ENCODE results near the gene TMED6. TPM values are rescaled to one million over a fixed set of nuclear protein-coding genes. Genes with fewer than 3 reads are reported as not detected.
"Not testable (repeated sequence)": the region's sequence is repeated elsewhere in the genome, so short reads cannot be mapped to it uniquely, and the experiment has no call there.

The TMED6 gene
- total RNA-seq: not detected

DNA sequence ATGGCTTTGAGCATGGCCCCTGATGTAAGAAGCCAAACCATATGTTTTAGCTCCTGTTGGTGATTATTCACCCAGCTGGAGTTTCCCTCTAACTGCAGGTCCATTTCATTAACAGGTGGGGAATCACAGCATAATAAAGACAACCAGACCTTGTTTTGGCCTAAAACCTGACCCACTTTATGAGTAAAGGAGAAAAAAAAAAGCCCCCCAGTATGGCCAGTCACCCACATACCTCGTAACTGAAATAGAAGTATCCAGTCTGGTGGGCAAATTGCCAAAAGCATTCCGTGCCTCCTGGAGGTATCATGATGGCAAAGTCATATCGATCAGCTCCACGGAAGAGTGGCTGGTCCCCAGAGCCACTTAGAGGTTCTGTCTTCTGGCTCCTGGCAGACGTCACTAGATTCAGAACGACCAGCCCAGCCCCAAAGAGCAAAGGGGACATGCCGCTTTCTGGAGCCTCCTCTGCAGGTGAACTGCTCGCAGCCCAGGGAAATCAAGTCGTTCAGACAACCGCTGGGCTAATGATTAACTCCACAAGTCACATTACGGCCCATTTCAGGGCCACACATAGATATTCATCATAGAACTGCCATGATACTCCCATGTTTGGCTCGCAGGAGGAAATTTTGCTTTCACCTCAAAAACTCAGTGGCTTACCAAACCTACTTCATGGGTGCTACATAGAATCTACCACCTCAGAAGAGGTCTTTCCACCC, at the start of gene TMED6:
TMED6 (minus strand) TSS at position 478 of the 719 bp plus-strand sequence; CDS start at position 445, 33 bp downstream.
- no peak for DNase-seq

DNA sequence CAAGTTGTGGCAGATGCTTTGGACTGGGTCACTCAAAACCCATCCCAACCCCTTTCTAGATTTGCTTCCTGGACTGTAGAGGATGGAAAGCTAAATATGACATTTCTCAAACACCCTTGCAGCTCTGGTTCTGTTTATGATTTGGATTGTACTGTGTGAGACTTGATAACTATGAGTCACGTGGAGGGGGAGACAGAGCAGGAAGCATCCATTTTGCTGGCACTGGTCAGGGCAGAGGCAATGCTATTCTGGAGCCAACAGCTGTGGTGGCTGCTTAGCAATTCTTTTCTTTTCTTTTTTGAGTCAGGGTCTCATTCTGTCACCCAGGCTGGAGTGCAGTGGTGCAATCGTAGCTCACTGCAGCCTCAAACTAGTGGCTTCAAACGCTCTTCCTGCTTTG, 47.8 kb upstream of the TMED6 start:
- DNase-seq: no peak

DNA sequence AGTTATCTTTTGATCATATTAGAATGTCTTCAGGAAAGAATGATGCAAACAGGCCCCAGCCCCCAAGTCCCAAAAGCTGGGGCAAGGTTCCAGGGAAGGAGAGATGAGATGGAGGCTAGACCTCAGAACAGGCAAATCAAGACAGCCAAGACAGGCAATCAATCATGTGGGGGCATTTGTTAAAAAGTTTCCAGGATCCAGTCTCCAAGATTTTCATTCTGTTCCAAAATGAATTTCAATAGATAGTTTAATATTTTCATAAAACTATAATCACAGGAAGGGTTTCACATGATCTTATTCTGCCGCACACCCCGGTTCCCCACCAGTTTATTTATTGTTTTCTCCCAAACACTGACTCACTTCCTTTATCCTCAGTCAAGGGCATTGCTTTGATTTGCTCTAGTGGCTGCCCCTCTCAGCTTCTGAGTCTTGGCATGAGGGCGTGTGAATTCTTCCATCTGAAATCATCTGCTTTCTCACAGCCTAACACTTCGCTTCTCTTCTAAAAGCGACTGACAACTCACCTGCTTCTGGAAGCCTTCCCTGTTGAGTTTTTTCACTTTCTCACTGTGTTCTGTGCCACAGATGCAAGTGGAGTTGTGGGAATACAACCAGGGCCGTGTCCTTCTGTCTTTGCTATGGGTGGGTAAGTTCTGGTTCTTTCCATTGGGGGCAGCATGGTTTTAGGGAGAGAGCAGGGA, 46.4 kb upstream of the TMED6 start:
- DNase-seq: peak; percentile 42

DNA sequence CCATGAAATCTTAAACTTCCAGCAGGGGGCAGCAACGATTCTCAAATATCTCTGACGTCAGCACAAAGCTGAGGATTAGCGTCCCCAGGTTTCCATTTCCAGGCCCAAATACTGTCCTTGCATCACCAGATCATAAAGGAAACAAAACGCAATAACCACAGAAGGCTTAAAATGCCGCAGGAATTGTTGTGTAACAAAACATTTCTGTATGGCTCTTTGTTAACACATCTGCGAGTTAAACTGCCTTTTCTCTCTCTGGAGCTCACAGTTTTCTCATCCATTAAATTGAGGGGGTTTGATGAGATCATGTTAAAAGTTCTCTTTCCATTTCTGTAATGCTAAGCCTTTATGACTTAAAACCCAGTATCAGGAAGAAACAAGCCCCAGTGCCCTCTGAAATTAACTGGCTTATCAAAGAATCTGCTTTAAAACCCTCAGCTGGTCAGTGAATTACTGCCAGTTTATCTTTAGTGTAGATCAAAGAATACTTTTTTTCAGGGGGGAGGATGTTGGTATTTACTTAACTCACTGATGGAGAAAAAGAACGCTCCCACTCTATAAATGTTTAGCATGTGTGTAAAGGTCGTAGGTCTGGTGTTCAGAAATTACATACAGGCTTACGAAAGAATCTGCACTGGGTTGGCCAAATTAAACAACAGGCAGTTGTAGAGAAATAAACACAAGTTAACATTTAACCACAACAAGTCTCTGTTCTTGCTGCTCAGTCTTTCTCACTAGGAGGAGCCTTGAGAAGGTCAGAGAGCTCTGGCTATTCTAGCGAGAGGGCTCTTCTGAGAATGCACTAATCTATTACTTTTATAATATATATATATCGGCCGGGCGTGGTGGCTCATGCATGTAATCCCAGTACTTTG, 44.8 kb upstream of the TMED6 start:
- peak; percentile 91 for DNase-seq

DNA sequence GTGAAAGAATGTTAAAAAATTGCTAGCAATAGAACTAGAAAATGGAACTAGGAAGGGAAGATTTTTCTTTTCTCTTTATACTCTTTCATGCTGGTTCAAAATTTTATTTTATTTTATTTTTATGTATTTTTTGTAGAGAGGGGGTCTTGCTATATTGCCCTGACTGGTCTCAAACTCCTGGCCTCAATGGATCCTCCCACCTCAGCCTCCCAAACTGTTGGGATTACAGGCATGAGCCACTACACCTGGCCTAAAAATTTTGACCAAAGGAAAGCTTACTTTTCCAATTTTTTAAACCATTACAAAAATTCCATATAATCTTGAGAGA, 44.2 kb upstream of the TMED6 start:
- DNase-seq: no peak

DNA sequence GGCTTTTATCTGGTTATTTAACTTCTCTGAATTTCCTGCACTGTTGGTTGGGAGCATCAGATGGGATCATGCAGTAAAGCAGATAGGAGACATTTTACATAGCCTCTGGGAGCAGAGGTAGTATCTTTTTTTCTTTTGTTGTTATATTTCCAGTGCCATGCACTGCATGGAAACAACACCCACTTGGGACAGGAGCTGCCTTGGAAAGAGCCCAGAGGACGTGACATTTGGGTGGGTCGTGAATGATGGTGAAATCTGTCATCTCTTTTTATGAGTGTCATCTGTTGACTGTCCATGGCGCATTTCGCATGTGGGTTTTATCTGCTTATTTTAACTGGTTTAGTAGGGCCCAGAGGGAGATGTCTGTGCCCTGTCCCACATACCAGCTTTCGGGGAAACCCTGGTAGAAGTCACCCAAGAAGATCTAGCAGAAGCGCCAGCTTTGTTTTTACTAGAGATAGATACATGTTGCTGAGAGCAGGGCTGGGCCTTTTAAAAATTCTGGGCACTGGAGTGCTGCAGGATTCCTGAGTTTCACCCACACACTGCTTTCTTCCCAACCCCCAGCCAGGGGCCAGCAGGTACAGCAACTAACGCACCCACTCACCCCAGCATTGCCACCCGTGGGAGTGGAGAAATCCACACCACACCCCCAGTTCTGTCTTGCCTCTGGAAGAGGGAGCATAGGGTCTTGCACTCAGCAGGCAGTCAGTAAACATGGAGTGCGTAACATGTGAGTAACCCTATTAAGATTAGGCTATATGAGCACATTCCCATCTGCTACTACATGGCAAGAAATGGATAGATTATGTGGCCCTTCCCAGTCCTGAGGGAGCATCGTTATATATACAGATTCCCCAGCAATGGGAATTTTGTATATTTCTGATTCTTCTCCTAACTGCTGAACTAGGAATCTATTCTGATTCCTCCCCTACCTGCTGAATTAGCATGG, 42.6 kb upstream of the TMED6 start:
- DNase-seq: no peak

DNA sequence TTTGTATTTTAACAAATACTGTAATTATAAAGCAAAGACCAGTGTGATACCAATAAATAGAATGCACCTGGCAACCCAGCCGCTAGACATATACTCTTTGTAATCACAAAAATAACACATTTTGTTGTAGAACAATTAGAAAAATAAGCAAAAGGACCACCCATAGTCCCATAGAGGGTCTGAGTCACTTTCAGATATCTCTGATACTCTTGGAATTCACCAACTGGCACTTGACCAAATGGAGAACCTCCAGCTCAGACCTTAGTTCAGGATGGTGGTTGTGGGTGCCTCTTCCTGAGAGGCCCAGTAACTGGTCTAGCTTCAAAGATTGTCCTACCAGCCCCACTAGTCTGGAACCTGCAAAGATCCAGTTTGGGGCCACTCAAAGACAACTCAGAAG, 35.0 kb upstream of the TMED6 start:
- DNase-seq: no peak

DNA sequence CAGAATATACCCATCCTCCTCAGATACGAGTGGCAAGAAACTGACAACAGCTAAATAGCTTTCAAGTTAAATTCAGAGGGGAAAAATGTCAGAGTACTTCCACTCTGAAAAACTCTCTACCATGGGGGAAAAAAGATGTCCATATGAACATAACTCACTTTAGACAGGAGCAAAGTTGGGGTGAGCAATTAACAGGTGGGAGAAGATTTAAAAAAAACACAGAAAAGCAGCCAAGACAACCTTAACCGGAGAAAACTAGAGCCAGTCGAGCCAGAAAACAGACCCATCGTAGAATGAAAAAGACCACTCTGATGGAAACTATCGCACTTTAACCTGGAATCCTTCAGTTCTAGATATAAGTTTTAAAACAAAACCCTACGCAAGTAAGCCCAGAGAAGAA, 33.4 kb upstream of the TMED6 start:
- DNase-seq: no peak

DNA sequence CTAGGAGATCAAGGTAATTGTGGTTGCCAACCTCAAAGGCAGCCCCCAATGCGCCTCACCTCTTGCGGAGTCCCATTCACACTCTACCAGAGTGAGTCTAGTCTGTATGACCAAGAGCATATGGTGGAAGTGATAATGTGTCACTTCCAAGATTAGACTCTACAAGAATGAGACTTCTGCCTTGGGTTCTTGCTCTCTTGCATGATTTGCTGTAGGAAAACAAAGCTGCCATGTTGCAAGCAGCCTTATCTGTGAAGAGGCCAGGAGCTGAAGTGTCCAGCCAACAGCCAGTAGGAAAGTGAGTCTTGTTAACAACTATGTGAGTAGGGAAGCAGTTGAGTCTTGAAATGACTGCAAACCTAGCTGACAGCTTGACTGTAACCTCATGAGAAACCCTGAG, 30.8 kb upstream of the TMED6 start:
- DNase-seq: no peak

DNA sequence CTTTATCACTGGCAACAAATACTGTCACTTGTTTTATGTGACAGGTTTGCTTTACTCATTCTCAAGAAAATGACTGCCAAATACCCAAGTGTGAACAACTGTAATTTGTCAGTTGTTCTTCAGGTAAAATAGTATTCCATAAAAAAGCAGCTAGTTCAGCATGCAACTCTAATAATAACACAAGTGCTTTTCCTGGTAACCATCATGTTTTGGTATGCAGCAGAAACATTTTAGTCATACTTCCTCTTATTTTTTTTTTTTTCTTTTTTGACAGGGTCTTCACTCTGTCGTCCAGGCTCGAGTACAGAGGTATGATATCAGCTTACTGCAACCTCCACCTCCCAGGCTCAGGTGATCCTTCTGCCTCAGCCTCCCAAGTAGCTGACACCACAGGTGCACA, 29.6 kb upstream of the TMED6 start:
- no peak for DNase-seq

DNA sequence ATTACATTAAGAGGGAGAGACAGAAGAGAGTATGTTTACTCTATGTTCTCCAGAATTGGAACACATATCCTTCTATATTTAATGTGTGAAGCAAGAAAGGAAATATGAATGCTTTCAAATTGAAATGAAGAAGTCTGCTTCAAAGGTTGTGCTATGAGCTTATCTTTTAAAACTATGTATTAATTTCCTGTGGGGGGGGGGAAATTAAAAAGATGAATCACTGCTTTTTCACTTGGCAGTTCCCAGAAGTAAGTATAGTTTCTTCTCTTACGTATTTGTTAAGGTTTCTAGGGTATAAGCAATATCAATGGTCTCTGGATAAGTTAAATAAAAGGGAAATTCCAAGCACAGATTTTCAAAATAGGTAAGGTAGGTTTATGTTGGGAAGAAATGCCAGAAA, 27.2 kb upstream of the TMED6 start:
- DNase-seq: no peak

DNA sequence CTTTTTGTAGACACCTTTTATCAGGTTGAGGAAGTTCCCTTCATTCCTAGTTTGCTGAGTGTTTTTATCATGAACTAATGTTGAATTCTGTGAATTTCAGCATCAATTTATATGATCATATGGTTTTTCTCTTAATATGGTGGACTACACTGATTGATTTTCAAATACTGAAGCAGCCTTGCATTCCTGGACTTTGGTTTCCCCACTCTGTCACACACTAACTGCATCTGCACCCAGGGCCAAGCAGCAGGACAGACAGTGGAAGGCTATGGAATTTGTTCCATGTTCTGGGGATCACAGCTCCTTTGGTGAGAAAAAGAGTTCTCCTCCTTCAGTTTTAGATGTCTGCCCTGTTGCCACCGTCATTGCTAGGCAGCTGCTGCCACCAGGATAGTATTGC, 26.4 kb upstream of the TMED6 start:
- DNase-seq: no peak

DNA sequence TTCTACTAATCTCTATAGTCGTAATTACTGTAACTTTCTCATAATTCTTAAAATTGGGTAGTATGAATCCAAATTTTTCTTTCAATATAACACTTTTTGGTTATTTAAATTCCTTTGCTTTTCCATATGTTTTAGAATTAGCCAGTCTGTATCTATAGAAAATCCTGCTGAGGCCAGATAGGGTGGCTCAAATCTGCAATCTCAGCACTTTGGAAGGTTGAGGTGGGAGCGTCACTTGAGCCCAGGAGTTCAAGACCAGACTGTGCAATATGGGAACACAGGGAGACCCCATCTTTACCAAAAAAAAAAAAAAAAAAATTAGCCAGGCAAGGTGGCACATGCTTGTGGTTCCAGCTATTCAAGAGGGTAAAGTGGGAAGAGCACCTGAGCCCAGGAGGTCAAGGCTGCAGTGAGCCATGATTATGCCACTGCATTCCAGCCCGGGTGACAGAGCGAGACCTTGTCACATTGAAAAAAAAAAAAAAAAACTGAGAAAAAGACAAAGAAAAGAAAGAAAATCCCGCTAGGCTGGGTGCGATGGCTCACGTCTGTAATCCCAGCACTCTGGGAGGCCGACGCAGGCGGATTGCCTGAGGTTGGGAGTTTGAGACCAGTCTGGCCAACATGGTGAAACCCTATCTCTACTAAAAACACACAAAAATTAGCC, 24.9 kb upstream of the TMED6 start:
- DNase-seq: no peak

DNA sequence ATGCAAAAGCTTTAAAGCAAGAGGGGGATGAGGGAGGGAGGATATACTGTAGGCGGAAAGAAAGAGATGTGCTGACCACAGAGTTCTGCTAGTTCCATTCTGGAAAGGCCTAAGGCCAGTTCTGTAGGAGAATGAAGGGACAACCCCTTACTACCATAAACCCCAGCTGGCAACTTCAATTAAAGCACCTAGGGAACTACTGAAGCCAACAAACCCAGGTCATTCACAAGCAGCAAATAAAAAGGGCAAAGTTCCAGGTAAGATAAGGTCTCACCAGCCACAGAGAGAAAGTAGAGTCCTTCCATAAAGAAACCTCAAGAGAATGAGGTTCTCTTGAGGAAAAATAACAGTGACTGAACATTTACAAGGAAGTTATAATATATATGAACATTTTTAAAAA, 21.4 kb upstream of the TMED6 start:
- DNase-seq: no peak

DNA sequence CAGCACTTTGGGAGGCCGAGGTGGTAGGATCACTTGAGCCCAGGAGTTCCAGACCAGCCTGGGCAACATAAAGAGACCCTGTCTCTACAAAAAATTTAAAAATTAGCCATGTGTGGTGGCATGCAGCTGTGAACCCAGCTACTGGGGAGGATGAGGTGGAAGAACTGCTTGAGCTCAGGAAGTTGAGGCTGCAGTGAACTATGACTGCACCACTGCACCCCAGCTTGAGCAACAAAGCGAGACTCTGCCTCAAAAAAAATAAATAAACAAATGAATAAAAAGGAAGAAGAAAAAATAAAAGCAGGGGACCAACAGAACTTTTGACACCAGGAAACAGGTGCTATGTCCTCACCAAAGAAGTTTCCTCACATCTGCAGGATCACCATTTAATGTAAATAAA, 20.0 kb upstream of the TMED6 start:
- no peak for DNase-seq

DNA sequence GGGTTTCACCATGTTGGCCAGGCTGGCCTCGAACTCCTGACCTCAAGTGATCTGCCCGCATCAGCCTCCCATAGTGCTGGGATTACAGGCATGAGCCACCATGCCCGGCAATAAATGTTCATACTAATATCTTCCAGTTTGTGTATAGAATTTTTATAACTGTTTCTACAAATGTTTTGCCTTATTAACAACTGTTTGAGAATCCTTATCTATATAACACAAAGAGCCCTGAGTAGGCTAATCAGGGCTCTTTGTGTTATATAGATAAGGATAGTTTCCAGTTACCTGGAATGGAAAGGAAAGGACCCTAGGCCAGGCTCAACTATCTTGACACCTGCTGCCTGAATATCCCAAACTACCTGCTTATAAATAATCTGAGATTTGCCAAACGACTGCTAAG, 17.3 kb upstream of the TMED6 start:
- no peak for DNase-seq

DNA sequence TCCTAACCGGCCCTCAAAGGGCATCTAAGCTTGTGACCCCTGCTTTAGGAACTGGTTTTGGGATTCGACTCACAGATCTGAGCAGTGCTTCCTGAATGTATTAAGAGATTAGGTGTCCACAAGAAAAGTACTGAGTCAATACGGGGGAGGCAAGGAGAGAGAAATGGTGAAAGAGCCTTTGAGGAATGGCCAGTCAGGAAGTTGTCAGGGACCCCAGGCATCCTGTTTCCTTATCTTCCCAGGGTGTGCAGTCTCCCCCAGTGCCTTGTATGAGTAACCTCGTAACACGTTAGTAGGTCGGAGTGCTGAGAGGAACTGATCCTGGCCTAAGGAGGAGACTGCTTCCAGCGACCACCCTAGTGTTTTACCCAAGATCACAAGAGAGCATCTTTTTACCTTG, 16.4 kb upstream of the TMED6 start:
- DNase-seq: no peak

DNA sequence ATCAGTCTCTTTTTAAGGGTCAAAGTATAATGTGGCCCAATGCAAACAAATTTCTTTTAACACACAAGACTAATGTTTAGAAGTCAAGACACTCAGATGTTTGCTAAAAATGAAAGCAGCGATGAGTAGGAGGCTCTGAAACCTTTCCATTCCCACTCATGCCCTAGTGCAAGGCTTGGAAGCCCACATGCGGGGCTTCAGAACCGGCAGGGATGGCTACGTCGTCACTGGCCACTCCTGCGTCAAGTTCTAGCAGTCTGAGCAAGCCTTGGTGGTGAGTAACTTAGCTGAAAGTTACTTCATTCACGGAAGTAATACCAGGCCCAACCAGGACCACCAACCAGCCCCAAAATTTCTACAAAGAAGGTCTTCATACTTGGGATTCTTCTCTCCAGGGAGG, 14.8 kb upstream of the TMED6 start:
- no peak for DNase-seq

DNA sequence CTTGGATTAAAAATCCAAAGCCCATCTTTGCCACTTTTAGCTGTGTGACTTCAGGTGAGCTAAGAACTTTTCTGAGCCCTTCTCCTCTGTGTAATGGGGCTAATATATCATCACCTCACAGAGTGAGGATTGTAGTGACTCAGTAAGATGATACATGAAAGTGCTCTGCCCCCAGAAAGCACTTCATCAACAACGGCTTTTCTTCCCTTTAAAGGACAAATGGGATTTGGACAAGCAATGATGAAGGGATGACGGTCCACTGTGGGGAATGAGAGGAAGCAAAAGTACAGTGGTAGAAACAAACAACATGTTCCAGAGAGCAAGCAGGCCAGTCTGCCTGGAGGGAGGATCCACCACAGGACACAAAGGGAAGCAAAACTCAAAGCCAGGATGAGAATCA, 14.3 kb upstream of the TMED6 start:
- DNase-seq: no peak

DNA sequence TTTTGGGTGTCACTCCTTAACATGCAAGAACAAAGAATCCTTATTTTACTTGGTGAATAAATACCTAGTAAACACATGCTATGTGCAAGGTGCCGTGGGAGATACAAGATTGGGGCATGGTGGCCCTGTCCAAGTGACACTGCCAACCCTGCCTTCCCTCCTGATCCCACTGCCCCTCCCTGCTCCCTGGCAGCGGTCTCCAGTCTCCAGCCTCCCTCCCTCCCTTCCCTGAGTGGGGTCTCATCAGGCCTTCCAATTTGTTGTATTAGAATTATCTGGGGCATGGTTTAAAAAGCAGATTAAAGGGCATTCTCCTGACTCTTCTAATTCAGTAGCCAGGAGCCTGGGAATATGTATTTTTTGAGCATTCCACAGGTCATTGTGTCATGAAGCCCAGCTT, 12.5 kb upstream of the TMED6 start:
- DNase-seq: no peak

DNA sequence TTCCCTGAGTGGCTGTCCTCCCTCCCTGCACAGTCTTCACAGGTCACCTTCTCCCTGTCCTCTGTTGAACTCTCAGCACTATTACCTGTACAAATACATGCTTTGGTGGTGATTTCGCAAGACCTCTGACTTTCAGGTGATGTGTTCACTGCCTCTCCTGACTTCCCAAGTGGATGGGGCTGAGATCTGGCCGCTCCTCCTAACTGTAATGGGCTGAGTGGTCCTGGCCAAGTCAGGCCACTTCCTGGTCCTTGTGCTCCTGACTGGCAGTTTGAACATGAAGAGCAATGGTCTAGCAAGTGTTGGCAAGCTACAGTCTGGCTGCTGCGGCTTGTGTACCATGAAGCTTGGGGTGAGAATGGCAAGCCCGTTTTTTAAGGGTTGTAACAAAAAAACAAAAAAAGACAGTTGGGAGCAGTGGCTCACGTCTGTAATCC, 11.7 kb upstream of the TMED6 start:
- DNase-seq: no peak

DNA sequence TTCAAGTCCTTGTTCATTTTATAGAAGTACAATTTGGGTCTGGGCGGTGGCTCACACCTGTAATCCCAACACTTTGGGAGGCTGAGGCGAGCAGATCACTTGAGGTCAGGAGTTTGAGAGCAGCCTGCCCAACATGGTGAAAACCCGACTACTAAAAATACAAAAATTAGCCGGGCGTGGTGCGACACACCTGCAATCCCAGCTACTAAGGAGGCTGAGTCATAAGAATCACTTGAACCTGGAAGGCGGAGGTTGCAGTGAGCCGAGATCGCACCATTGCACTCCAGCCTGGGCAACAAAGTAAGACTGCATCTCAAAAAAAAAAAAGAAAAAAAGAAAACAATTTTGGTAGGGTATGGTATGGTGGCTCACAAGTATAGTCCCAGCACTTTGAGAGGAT, 8.5 kb upstream of the TMED6 start:
- DNase-seq: not testable (repeated sequence)
